Measurements from ENCODE around the gene COPS6.
"Not testable (repeated sequence)": the region's sequence is repeated elsewhere in the genome, so short reads cannot be mapped to it uniquely, and the experiment has no call there.

COPS6 gene

DNA sequence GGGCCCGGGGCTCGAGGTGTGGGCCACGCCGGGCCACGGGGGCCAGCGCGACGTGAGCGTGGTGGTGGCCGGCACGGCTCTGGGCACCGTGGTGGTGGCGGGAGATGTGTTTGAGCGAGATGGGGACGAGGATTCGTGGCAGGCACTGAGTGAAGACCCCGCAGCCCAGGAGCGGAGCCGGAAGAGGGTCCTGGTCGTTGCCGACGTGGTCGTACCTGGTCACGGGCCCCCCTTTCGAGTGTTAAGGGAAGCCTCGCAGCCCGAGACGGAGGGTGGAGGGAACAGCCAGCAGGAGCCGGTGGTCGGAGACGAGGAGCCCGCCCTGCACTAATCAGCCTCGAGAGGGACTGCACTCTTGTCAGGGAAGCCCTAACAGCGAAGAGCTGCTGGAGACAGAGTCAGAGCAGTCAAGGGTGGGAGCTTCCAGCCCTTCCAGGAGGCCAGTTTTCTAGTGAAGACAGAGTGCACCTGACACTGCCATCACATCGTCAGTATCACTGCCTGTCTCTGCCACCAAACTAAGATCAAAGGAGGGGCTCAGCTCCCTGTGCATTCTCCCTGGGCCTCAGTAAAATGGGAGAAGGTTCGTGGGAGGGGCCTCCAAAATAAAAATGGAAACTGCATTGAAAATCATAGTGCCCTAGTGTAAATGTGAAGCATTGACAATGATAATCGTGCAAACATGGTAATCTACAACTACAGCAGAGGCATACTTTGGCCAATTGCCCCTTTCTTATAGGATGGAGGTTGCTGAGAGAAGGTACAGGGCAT is 39.3 kb downstream of the COPS6 start:
- peak; percentile 29 for DNase-seq

DNA sequence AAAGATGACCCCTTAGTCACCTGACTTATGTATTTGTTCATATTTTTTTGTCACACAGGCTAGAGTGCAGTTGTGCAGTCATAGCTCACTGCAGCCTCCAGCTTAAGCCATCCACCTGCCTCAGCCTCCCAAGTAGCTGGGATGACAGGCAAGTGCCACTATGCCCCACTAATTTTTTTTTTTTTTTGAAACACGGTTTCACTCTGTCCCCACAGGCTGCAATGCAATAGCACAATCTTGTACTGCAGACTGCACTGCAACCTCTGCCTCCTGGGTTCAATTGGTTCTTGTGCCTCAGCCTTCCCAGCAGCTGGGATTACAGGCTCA is 39.8 kb downstream of the COPS6 start:
- no peak for DNase-seq

DNA sequence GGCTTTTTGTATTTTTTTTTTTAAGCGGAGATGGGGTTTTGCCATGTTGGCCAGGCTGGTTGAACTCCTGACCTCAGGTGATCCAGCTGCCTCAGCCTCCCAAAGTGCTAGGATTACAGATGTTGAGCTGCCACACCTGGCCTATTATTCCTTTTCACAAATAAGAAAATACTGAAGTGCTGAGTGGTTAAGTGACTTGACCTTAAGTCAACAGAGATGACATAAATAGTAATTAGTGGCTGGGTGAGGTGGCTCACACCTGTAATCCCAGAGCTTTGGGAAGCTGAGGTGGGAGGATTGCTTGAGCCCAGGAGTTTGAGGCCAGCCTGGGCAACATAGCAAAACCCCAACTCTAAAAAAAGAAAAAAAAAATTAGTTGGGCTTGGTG is 41.4 kb downstream of the COPS6 start:
- not testable (repeated sequence) for DNase-seq

DNA sequence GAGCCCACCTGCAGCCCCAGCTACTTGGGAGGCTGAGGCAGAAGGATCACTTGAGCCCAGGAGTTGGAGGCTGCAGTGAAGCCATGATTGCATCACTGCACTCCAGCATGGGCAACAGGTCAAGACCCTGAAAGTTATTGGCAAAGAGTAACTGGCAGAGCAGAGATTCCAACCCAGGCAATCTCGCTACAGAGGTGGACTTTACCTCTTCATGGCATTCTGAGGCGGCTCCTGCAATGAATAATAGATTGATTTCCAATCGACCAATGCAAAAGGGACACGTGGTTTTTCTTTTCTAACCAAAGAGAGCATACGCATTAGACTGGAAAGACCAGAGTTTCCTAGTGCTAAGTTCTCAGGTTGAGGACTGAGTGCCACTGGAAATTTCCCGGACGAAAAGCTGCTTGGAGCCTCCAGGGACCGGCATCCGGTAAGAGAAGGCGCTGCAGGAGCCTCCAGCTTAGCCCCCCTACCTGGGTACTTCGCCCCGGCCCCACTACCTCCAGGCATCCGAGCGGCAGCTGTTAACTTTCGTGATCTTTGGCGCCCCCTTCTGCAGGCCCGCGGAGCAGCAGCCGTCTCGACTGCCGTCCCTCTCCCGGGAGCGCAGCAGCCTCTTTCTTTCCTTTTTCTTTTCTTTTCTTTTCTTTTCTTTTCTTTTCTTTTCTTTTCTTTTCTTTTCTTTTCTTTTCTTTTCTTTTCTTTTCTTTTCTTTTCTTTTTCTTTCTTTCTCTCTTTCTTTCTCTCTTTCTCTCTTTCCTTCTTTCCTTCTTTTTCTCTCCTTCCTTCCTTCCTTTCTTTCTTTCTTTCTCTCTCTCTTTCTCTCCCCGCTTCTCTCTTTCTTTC is 42.1 kb downstream of the COPS6 start:
- peak; percentile 84 for DNase-seq

DNA sequence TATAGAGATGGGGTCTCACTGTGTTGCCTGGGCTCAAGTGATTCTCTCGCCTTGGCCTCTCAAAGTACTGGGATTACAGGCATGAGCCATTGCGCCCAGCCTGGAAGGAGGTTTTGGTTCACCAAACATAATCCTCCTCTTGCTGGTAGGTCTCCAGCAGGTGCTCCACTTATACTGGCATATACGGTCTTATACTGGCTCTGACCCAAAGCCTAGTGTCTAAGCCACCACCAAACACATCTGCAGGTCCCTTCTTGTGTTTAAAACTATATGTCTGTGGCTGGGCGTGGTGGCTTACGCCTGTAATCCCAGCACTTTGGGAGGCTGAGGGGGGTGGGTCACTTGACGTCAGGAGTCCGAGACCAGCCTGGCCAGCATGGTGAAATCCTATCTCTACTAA is 43.4 kb downstream of the COPS6 start:
- no peak for DNase-seq

DNA sequence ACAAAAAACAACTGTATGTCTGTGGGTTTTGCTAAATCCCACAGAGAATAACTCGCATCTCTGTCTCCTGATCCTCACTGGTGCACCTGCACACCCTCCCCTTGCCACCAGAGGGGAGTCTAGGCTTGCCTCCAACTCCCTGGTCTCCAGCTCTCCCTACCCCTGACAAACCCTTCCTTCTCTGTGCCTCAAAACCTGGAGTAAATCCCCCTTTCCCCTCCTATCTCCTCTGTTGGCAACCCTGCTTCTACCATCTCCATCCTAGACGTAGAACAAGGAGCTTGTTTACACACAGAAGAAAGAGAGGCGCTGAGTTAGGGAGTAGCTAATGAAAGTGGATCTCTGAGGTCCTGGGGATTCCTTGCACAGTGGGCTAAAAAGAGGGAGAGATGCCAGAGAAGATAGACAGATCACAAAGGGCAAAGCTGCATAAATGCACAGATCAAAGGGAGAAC is 44.0 kb downstream of the COPS6 start:
- DNase-seq = peak; percentile 78

DNA sequence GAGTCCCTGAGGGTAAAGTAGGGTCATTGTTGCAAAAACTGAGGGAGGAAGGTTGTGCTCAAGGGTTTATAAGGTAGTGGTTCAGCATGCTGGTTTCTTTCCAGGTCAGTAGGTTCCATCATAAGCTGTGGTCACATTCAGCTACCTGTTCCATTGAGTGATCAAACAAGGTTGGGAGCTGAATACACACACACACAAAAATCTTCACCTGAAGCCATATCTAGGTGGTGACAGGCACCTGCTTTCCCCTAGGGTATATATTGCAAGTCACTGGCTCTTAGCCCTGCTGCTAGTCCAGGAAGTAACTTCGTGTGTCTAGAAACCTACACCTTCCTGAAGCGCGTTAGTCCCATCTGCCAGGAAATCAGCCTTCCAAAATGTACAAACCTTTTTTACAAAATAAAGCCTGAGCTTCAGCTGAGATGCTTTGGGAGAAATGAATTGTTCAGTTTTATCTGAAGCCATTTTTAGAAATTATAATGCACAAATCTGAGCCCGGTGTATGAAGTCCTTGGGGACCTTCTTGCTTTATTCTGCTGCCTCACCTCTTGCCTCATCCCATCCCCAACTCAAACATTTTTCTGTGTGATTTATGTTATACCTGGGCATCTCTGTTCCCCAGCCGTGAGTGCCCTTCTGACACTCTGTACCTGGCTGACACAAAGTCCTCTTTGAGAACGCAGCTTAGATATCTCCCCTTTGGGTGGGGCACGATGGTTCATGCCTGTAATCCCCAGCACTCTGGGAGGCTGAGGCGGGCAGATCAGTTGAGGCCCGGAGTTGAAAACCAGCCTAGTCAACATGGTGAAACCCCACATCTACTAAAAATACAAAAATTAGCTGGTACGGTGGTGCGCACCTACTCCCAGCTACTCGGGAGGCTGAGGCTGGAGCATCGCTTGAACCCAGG is 49.3 kb downstream of the COPS6 start:
- DNase-seq = no peak

DNA sequence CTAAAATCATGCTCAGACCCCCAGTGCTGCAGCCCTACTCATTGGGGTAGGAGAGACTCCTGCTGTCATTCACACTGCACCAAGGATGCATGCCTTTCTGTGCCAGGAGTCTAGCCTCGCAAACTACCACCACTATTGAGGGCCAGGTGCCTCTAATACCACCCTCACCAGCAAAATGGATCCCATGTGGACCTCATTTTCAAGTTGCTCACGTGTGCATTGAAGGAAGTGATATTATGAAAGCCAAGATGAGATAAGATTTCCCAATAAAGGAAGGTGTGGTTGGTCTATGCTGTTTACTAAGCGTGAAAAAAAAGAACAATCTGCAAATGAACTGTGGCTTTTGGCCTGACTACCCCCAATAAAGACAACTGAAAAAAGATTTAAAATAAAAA is 52.8 kb downstream of the COPS6 start:
- no peak for DNase-seq

All from CD4-positive, alpha-beta T cell treated with Interleukin-17A for 1 hour (primary cell).